Right atrium auricular region (tissue), 2 donors: ENCODE data around the gene ANKRD33B. TPM values are rescaled to one million over a fixed set of nuclear protein-coding genes. Genes with fewer than 3 reads are reported as not detected.
"Not testable (repeated sequence)": the region's sequence is repeated elsewhere in the genome, so short reads cannot be mapped to it uniquely, and the experiment has no call there.

Source experiments
- DNase-seq: peaks from one replicate; pipeline ENCODE4 v3.0.0-alpha.2; 2019; ENCODE audit warnings: low spot score
- H3K27ac ChIP-seq, 2 donors: fragments of 200-600 bp; sonication (generic); 1 replicate in 1 of 2; 2 replicates in 1 of 2; pipeline ENCODE4 v1.5.1; 2016 to 2019
- H3K27me3 ChIP-seq, 2 donors: fragments of 200-600 bp; sonication (generic); one replicate each; pipeline versions ENCODE4 v1.5.1 to v1.6.0; 2017 to 2019
- H3K36me3 ChIP-seq: fragments of 200-600 bp; sonication (generic); one replicate; pipeline ENCODE4 v1.5.1; 2016
- H3K4me1 ChIP-seq, 2 donors: fragments of 200-600 bp; sonication (generic); one replicate each; pipeline versions ENCODE4 v1.5.1 to v1.6.0; 2017 to 2019
- H3K4me3 ChIP-seq, 2 donors: fragments of 200-600 bp; sonication (generic); 1 replicate in 1 of 2; 2 replicates in 1 of 2; pipeline ENCODE4 v1.5.1; 2017 to 2019; ENCODE audit warnings: mild to moderate bottlenecking in 1 of 2, moderate library complexity in 1 of 2
- H3K9me3 ChIP-seq, 2 donors: fragments of 200-600 bp; sonication (generic); one replicate each; pipeline ENCODE4 v1.5.1; 2019
- CTCF ChIP-seq, 2 donors: fragments of 200-600 bp; sonication (generic); IDR thresholded peaks; one replicate each; pipeline ENCODE4 v1.5.1; 2019; ENCODE audit warnings: antibody characterized with exemption in 2 of 2
- total RNA-seq, 2 donors: library from RNA; depleted of rRNA; stranded (reverse); fragments of >200 nt; gene quantifications; one replicate each; pipeline ENCODE4 v1.1.0, GENCODE V29; 2016

ANKRD33B gene
- total RNA-seq, 2 donors from 2014 or later: 1.2 to 4.7 TPM

GRCh38 chr5:10564838-10565784, 1.2 kb downstream of the ANKRD33B start:
- H3K27me3 ChIP-seq: no peaks in the 10 kb centered on the region
- peak overlapping the region; percentile 5 to 77 for H3K27ac ChIP-seq

GRCh38 chr5:10565785-10566542, 2.1 kb downstream of the ANKRD33B start:
- H3K27me3 ChIP-seq: no peaks in the 10 kb centered on the region
- no peak for DNase-seq
- peaks cover 0 to 31% of the 10 kb centered on the region in 2 donors for H3K4me1 ChIP-seq

More at GRCh38 chr5:10564838-10565784, 1.2 kb downstream of the ANKRD33B start:
- H3K36me3 ChIP-seq: no peaks in the 10 kb centered on the region
- no peak for TF ChIP-seq CTCF (IDR thresholded peaks at IDR 0.05)
- peak overlapping the region; percentile 56 to 71 for H3K4me3 ChIP-seq
- no peaks in the 10 kb centered on the region for H3K9me3 ChIP-seq
- no peak for DNase-seq
- peaks cover 0 to 31% of the 10 kb centered on the region in 2 donors for H3K4me1 ChIP-seq

GRCh38 chr5:10566543-10567068, 2.7 kb downstream of the ANKRD33B start:
- peak; percentile 52 for DNase-seq
- Histone ChIP-seq H3K27ac (no peak overlapping the region), H3K4me1 (peaks cover 0 to 31% of the 10 kb centered on the region in 2 donors), H3K36me3 (no peaks in the 10 kb centered on the region), H3K4me3 (peak overlapping the region in 1 of 2 donors; percentile 71), H3K9me3 (no peaks in the 10 kb centered on the region), H3K27me3 (no peaks in the 10 kb centered on the region)
- no peak for TF ChIP-seq CTCF (IDR thresholded peaks at IDR 0.05)

More at GRCh38 chr5:10565785-10566542, 2.1 kb downstream of the ANKRD33B start:
- H3K4me3 ChIP-seq: peak overlapping the region in 1 of 2 donors; percentile 71
- H3K27ac ChIP-seq: peak overlapping the region in 1 of 2 donors; percentile 77
- no peaks in the 10 kb centered on the region for H3K36me3 ChIP-seq
- H3K9me3 ChIP-seq: no peaks in the 10 kb centered on the region
- no peak for TF ChIP-seq CTCF (IDR thresholded peaks at IDR 0.05)

GRCh38 chr5:10567121-10567591, 3.3 kb downstream of the ANKRD33B start:
- TF ChIP-seq CTCF (IDR thresholded peaks at IDR 0.05): no peak
- Histone ChIP-seq H3K27me3 (no peaks in the 10 kb centered on the region), H3K27ac (no peak overlapping the region), H3K36me3 (no peaks in the 10 kb centered on the region), H3K4me1 (peaks cover 0 to 31% of the 10 kb centered on the region in 2 donors), H3K4me3 (no peak overlapping the region), H3K9me3 (no peaks in the 10 kb centered on the region)
- DNase-seq: peak; percentile 52

- H3K4me3 ChIP-seq: no peak overlapping the region
- H3K36me3 ChIP-seq: no peaks in the 10 kb centered on the region
- H3K4me1 ChIP-seq: peaks cover 0 to 30% of the 10 kb centered on the region in 2 donors
- TF ChIP-seq CTCF (IDR thresholded peaks at IDR 0.05): no peak
- H3K27me3 ChIP-seq: no peaks in the 10 kb centered on the region
- DNase-seq: no peak
- H3K9me3 ChIP-seq: no peaks in the 10 kb centered on the region
- H3K27ac ChIP-seq: no peak overlapping the region
Measured at GRCh38 chr5:10567781-10568321, 4.0 kb downstream of the ANKRD33B start.

GRCh38 chr5:10570540-10570939, 6.7 kb downstream of the ANKRD33B start:
- not testable (repeated sequence) for H3K27me3 ChIP-seq, H3K36me3 ChIP-seq, H3K4me1 ChIP-seq, H3K9me3 ChIP-seq, DNase-seq, H3K27ac ChIP-seq, H3K4me3 ChIP-seq
